ENCODE measurements around the gene JAG1.

JAG1 gene

DNA sequence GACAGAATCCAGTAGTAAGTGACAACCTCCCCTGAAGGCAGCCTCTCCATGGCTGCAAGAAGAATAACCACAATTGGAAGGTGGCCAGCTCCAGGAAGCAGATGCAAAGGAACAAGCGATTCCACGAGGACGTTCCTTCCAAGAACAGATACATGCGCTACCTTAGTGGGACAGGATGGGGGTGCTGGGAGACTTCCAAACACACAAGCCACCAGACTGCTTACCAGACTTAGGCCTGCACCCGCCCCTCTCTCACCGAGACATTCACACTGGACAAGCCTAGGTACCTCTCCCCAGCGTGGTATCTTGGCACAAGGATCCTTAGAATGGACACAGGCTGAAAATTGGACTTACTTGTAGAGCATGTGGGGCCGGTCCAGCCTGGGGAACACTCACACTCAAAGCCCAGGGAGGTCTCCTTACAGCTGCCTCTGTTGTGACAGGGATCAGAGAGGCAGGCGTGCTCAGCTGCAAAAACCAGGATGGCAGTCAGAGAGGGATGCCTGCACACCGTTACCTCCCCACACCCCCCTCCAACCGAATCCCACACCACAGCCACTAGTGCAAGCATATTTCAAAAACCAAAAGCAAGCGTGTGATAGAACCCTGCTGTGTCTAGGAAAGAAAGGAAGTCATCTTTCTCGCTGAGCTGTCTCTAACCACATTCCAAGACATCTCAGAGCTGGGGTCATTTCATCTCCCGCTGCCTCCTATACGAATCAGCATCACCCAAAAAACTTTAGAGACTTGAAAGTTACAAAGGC lies 22.4 kb downstream of the JAG1 start:
- DNase-seq, result no peak

GRCh38 chr20:10649797-10650160 lies 24.0 kb downstream of the JAG1 start:
- DNase-seq, result peak; percentile 93

DNA sequence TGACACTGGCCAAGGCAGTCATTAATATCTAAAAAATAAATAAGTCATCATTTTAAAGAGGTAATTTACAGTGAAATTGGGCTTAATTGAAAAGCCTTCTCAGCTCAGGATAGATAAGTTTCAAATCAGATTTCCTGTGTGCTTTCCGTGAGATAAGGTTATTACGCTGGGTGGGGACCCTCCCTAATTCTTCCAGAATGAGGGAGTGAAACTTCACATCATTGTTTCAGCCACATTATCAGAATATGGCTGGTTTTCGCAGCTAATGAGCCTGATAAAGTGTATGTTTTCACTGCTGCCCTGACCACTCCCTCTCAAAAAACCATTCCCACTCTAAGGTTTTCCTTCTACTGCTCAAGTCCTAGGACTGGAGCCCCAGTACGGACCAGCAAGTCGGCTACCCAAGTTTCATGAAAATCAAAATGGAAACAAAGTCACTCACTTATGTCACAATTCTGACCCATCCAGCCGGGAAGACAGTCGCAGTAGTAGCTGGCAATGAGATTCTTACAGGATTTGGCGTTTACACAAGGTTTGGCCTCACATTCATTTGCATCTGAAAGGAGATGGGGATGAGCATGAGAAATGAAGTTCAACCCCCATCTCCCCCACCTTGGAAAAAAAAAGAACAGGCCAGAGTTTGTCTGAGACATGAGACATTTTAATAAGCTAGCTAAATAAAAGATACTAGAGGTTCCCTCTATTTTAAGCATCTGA lies 24.6 kb downstream of the JAG1 start:
- no peak for DNase-seq

DNA sequence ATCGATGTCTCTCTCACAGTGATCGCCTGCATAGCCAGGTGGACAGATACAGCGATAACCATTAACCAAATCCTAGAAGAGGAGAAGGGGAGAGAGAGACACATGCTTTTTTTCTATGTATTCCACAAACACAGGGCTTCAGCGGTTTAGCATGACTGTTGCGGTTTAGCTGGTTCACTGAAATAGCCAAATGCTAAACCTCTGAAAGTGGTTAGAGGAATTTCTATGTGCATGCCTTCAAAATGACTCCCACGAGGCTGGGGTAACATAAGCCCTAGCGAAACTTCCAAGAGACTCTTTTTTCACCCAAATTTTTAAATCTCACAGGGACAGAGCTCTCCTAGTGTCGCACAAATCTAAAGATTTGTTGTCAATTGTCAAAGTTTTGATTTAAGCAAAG lies 25.1 kb downstream of the JAG1 start:
- DNase-seq, result peak; percentile 73

DNA sequence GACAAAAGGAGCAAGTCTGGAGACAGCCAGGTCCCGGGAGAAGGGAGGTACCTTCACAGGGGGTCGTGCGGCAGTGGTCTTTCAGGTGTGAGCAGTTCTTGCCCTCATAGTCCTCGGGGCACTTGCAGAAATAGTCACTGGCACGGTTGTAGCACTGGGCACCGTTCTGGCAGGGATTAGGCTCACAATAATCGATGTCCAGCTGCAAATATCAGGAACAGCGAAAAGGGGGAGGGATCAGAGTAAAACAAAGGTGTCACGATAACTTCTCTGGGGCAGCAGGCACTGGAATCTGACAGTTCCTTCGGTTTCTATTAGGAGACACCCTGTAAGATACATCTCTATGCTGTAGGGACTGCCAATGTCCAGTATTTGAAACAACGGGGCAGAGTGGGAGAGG lies 25.9 kb downstream of the JAG1 start:
- DNase-seq, result no peak

GRCh38 chr20:10647471-10647870 lies 26.3 kb downstream of the JAG1 start:
- no peak for DNase-seq

DNA sequence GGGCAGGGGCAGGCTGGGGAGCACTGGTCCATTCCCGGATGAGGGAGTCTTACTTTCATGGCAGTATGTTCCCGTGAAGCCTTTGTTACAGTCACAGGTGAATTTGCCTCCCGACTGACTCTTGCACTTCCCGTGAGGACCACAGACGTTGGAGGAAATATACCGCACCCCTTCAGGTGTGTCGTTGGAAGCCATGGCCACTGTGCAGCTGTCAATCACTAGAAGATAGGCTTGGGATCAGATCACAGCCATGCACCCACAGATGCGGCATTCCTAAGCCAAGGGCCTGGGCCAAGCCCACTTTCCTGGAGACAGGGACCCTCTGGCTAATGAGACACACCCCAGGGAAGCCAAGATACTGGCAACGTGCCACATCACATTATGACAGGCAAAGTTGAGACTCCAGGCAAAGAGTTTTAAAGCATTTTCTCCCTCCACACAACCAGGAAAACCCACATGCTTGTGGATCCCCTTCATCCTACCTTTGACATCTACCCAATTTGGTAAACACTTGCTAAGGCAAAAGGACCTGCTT lies 26.8 kb downstream of the JAG1 start:
- DNase-seq, result no peak

DNA sequence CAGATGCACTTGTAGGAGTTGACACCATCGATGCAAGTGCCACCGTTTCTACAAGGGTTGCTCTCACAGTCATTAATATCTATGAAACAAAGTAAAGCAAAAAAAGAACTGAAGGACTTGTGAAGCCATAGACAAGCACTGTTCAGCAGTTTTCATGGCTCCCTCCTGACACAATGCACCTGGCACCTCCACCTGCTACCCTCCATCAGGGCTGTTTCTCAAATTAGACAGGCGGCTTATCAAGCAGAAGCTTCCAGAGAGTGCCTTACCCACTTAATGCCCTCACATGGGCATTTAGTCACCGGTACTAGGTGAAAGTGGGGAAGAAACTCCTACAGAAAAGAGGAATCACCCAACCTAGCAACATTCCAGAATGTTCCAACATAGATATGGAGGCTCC lies 27.8 kb downstream of the JAG1 start:
- DNase-seq, result no peak

- DNase-seq, result no peak
Observed at GRCh38 chr20:10645205-10645570, 28.6 kb downstream of the JAG1 start.

- no peak for DNase-seq
Observed at GRCh38 chr20:10644458-10645204, 29.2 kb downstream of the JAG1 start.

DNA sequence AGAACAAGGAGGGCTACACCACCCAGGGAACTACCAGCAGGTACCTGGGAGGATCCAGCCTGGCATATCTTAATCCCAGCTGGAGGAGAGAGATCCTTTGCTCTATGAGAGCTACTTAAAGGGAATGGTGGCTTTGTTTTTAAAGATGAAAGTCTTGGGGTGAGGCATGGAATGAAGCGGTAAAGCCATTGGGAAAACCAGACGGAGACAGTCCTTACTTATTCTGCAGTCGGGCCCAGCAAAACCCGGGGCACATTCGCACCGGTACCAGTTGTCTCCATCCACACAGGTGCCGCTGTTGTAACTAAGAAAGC lies 30.3 kb downstream of the JAG1 start:
- DNase-seq, result no peak

GRCh38 chr20:10642856-10643559 lies 30.8 kb downstream of the JAG1 start:
- DNase-seq, result no peak

DNA sequence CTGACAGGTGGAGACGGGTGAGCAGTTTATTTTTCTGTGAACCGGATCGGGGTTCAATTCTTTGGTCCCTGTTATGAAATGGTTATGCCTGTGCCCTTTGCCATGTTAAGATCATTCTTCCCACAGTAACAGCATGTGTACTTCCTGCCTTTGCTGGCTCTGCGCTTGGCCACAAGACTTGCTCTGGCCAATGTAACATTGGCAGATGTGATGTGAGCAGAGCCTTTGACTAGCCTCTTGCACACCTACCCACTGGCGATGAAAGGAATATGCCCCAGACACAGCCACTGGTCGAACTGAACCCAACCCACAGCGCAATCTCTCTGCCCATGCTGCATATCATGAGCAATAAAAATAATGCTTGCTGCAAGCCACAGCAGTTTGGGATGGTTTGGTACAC lies 31.9 kb downstream of the JAG1 start:
- DNase-seq, result no peak

GRCh38 chr20:10641467-10641866 lies 32.3 kb downstream of the JAG1 start:
- no peak for DNase-seq

GRCh38 chr20:10640897-10641296 lies 32.9 kb downstream of the JAG1 start:
- DNase-seq, result no peak

- no peak for DNase-seq
Observed at GRCh38 chr20:10639737-10640556, 33.9 kb downstream of the JAG1 start.

DNA sequence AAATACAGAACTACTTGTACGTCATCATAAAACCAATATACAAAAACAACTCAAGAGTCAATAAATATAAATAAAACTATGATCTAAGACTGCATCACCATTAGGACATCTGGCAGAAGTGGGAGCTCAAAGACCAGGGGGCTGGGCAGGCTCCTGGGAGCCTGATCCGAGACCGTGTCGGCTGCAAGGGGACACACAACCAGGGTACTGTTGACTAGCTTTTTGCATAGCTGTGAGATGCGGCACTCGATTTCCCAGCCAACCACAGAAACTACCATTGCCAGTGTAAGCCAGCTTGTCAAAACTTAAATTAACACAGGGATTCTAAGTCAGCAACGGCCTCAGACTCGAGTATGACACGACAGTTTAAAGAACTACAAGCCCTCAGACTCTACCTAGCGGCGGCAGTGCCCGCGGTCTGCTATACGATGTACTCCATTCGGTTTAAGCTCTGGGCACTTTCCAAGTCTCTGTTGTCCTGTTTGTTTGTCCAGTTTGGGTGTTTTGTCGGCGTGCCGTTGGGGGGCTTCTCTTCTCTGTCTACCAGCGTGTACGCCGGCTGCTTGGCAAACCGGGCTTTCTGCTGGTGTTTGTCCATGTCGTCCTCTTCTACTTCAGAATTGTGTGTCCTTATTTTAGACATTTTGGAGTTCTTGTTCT lies 34.6 kb downstream of the JAG1 start:
- no peak for DNase-seq

DNA sequence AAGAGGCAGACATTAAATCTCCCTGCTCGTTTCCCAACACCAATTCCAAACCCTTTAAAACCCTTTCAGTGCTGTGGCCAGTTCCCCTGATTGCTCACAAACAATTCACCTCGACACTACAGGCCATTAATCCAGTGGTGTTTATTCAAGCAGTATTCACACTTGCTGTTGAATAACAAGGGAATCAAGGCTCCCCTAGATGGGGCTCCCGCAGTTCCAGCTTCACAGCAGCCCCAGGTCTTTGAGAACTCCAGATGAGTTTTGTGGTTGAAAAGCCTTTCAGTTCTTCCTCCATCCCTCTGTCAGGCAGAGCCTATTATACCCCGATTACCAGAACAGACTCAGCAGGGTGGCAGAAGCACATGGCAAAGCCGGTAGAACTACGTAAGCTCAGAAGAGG lies 36.2 kb downstream of the JAG1 start:
- no peak for DNase-seq

GRCh38 chr20:10637031-10637559 lies 36.7 kb downstream of the JAG1 start:
- no peak for DNase-seq

GRCh38 chr20:10636326-10636818 lies 37.4 kb downstream of the JAG1 start:
- DNase-seq, result no peak

GRCh38 chr20:10635476-10636208 lies 38.2 kb downstream of the JAG1 start:
- no peak for DNase-seq
